Measurements from ENCODE around the gene IL16.

DNA sequence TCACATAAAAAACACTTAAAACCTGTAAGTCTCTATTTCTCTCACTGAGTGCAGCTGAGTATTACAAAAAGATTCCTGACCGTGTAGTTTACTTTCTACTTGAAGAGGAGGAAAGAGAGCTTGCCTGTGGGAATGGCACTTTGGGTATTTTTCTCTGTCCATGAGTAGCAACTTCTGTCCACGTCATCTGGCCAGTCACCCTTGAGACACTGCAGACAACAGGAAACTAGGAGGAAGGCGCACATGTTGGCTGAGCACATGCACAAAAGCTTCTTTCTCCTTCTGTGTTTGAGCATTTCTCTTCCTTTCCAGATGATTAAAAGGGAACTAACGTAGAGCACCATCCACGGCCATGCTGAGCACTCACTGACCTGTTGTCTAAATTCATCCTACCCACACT is 107.5 kb downstream of the IL16 start:
- TF ChIP-seq, protein P1, sequence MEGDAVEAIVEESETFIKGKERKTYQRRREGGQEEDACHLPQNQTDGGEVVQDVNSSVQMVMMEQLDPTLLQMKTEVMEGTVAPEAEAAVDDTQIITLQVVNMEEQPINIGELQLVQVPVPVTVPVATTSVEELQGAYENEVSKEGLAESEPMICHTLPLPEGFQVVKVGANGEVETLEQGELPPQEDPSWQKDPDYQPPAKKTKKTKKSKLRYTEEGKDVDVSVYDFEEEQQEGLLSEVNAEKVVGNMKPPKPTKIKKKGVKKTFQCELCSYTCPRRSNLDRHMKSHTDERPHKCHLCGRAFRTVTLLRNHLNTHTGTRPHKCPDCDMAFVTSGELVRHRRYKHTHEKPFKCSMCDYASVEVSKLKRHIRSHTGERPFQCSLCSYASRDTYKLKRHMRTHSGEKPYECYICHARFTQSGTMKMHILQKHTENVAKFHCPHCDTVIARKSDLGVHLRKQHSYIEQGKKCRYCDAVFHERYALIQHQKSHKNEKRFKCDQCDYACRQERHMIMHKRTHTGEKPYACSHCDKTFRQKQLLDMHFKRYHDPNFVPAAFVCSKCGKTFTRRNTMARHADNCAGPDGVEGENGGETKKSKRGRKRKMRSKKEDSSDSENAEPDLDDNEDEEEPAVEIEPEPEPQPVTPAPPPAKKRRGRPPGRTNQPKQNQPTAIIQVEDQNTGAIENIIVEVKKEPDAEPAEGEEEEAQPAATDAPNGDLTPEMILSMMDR (IDR thresholded peaks at IDR 0.05) = no peak
- no peak for TF ChIP-seq POLR2A (IDR thresholded peaks at IDR 0.05)
